ENCODE measurements around the gene CDH4.

DNA sequence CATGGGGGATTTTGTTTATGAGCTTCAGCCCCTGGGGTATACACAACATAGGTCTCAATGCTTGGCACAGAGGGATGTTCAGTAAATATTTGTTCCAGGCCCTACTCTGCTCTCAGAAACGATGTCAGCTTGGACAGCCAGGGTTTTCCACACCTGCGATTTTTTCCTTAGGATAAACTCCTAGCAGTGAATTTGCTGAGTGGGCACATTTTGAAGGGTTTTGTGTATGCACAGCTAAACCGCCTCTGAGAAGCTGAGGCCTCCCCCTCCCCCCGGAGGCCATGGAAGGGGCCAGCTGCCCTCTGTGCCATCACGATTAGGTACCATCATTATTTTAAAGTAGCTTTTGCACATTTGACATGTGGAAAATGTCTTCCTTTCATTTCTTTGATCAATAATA, 614.1 kb downstream of the CDH4 start:
- TF ChIP-seq, protein P1, sequence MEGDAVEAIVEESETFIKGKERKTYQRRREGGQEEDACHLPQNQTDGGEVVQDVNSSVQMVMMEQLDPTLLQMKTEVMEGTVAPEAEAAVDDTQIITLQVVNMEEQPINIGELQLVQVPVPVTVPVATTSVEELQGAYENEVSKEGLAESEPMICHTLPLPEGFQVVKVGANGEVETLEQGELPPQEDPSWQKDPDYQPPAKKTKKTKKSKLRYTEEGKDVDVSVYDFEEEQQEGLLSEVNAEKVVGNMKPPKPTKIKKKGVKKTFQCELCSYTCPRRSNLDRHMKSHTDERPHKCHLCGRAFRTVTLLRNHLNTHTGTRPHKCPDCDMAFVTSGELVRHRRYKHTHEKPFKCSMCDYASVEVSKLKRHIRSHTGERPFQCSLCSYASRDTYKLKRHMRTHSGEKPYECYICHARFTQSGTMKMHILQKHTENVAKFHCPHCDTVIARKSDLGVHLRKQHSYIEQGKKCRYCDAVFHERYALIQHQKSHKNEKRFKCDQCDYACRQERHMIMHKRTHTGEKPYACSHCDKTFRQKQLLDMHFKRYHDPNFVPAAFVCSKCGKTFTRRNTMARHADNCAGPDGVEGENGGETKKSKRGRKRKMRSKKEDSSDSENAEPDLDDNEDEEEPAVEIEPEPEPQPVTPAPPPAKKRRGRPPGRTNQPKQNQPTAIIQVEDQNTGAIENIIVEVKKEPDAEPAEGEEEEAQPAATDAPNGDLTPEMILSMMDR (IDR thresholded peaks at IDR 0.05) = no peak
- no peak for TF ChIP-seq POLR2AphosphoS5 (IDR thresholded peaks at IDR 0.05)

All from prostate gland (tissue), 2 donors.